Stimulated activated memory B cell treated with anti-CD40 and anti-IgM and Interleukin-4, amounts not matched to agents 10 μg/mL and 1 μg/mL and 100 μg/mL, for 72 hours (primary cell): ENCODE results near the gene LRIG1.

ENCODE experiments used
- ATAC-seq: fragments of 150-1000 bp; cut with Tn5 transposase; 2 replicates; pipeline ENCODE4 v1.10.0; 2021
- H3K27ac Mint-ChIP-seq: one replicate; pipeline ENCODE4 v1.8.0; 2022; ENCODE audit warnings: mild to moderate bottlenecking, mixed read lengths
- H3K27me3 Mint-ChIP-seq: one replicate; pipeline ENCODE4 v1.8.0; 2022; ENCODE audit warnings: mixed read lengths
- H3K36me3 Mint-ChIP-seq: one replicate; pipeline ENCODE4 v1.8.0; 2022; ENCODE audit warnings: mixed read lengths
- H3K4me1 Mint-ChIP-seq: one replicate; pipeline ENCODE4 v1.8.0; 2022; ENCODE audit warnings: mixed read lengths
- H3K4me3 Mint-ChIP-seq: one replicate; pipeline ENCODE4 v1.8.0; 2022; ENCODE audit warnings: mild to moderate bottlenecking, moderate library complexity, mixed read lengths
- H3K9me3 Mint-ChIP-seq: one replicate; pipeline ENCODE4 v1.8.0; 2022; ENCODE audit warnings: mixed read lengths

LRIG1 gene

DNA sequence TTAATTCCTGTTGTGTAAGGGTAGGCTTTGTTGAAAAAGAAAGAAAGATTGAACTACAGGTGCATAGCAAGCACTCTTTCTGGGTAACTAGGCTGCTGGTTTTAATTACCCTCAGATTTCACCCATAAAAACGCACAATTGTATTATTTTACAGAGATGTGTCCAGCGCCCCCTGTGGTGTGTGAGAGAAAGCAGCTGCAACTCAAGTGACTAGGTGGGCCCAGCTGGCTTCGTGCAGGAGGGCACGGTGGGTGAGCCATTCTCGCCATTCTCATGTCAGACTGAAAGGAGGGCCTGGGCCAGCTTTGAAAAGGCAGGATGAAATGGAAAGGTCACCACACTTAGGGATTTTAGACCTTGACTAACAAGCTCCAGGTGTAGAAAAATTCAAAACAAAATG, 122.6 kb downstream of the LRIG1 start:
- Mint-ChIP-seq H3K4me3 (no peak overlapping the region), H3K27ac (peak overlapping the region; percentile 72), H3K9me3 (no peaks in the 10 kb centered on the region), H3K27me3 (no peaks in the 10 kb centered on the region), H3K4me1 (no peaks in the 10 kb centered on the region), H3K36me3 (peaks cover 89% of the 10 kb centered on the region)
- ATAC-seq: no peak

DNA sequence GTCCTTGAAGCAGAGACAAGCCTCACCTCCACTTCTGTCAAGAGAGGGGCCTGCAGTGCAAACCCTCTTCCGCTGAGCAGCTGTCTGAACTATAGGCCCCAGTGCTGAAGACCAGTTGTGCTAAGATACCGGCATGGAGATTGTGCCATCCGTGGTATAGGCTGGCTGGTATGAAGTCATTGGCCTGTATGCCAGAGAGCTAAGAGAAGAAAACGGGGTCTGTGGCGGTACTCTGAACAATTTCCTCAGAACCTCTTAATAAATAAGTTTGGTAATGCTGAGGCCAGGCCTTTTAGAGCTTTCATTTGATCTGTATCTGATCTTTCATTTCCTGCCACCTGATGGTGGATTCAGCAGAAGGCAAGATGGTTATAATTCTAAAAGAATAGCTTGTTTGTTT, 123.0 kb downstream of the LRIG1 start:
- ATAC-seq: no peak
- peak overlapping the region; percentile 72 for H3K27ac Mint-ChIP-seq
- H3K27me3 Mint-ChIP-seq: no peaks in the 10 kb centered on the region
- peaks cover 89% of the 10 kb centered on the region for H3K36me3 Mint-ChIP-seq
- no peak overlapping the region for H3K4me3 Mint-ChIP-seq
- no peaks in the 10 kb centered on the region for H3K9me3 Mint-ChIP-seq
- no peaks in the 10 kb centered on the region for H3K4me1 Mint-ChIP-seq

DNA sequence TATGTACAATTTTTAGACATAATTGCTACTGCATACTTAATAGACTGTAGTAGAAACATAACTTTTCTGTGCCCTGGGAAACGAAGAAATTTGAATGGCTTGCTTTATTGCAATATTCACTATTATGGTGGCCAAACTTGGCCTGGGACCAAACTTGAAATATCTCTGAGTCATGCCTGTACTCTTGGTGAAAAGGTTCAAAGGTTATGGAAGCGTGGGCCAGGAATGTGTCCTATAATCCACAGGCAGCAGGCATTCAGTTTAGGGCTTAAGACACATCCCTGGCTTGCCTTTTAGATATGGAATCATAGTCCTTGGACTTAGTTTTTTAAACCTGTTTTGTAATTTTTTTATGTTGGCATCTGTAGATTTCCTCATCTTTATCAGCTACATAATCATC, 124.3 kb downstream of the LRIG1 start:
- ATAC-seq: no peak
- Mint-ChIP-seq H3K36me3 (peaks cover 86% of the 10 kb centered on the region), H3K27ac (no peak overlapping the region), H3K4me1 (no peaks in the 10 kb centered on the region), H3K9me3 (no peaks in the 10 kb centered on the region), H3K4me3 (no peak overlapping the region), H3K27me3 (no peaks in the 10 kb centered on the region)

DNA sequence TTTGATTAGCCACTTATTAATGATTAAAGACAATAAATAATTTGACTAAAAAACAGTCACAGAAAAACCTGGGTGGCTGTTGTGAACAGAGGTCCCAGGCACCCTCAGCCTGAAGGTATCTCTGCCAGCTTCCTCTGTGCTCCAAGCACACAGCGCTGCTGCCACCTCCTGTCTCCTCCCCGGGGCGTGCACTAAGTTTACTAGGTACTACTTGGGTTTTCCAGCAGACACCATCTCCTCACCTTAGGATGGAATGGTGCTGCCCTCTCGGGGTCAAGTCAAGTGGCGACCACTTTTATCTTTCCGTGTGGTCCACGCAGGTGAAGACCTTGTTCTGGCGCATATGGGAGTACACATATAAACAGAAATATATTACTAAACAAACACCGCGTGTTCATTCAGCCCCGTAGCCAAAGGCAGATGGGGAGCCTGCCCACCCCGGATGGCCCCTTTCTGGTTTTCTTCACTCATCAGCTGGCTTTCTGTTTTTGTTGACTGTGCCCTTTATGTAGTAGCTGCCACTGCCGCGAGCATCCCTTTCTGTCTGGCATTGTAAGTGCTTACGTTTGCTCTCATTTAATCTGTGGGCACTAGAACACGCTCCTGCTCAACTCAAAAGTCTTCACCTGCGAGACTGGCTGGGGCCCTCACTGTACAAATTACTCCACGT, 128.0 kb downstream of the LRIG1 start:
- no peaks in the 10 kb centered on the region for H3K4me1 Mint-ChIP-seq
- H3K9me3 Mint-ChIP-seq: no peaks in the 10 kb centered on the region
- no peaks in the 10 kb centered on the region for H3K27me3 Mint-ChIP-seq
- peak; percentile 31 for ATAC-seq
- H3K36me3 Mint-ChIP-seq: peaks cover 81% of the 10 kb centered on the region
- no peak overlapping the region for H3K27ac Mint-ChIP-seq
- H3K4me3 Mint-ChIP-seq: no peak overlapping the region

DNA sequence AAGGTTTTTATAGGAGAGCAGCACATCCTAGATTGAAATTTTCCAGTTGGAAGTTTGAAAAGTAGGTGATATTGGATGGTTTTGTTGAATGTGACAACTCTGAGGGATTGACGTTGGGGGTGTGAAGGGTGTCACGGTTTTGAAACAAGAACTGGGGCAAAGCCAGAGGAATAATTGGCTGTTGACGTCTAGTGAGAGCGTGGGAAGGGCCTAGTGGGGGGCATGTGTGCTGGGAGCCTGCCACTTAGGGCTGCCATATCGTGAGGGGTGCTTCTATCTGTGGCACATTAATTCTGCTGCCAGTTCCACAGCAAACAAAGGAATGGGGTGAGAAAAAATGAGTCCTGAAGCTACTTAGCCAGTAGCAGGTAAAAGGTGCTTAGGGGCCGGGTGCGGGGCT, 129.4 kb downstream of the LRIG1 start:
- Mint-ChIP-seq H3K9me3 (no peaks in the 10 kb centered on the region), H3K27me3 (no peaks in the 10 kb centered on the region), H3K36me3 (peaks cover 68% of the 10 kb centered on the region), H3K27ac (no peak overlapping the region), H3K4me3 (no peak overlapping the region), H3K4me1 (no peaks in the 10 kb centered on the region)
- ATAC-seq: no peak

DNA sequence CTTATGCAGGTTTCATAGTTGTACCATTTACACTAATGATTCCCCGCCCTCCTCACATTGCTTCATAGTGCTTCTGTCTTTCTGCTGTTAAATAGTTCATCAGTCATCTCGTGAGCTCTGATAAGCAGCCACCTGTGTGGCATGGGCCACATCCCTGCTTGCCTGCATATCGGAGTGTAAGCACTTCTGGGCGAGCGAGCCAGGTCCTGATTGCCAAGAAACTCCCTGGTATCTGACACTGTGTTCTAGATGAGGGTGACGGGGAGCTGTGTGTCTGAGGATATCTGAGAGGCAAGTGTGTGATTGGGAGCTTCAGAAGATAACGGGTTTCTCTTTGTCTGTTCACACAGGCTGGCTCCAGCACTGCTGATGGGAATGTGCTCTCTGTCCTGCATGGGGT, 130.6 kb downstream of the LRIG1 start:
- Mint-ChIP-seq H3K27me3 (no peaks in the 10 kb centered on the region), H3K9me3 (no peaks in the 10 kb centered on the region), H3K27ac (no peak overlapping the region), H3K36me3 (peaks cover 59% of the 10 kb centered on the region), H3K4me1 (no peaks in the 10 kb centered on the region), H3K4me3 (no peak overlapping the region)
- ATAC-seq: no peak

DNA sequence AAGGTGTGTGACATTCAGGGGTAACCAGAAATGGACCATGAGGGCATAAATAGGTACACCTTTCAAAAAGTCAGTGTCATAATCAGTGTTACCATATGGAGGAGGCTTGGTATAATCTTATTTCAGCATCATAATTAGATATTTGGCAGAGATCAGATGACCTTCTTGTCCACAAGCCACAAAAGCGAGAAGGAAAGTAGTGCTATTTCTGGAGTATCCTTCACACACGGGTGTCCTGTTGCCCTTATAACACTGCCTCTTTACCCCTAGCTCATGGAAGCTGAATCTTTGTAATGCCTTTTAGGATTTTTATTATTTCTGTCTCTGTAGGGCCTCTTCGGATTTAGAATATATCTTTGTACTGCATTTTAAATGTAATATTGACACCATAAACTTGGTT, 132.8 kb downstream of the LRIG1 start:
- no peaks in the 10 kb centered on the region for H3K27me3 Mint-ChIP-seq

DNA sequence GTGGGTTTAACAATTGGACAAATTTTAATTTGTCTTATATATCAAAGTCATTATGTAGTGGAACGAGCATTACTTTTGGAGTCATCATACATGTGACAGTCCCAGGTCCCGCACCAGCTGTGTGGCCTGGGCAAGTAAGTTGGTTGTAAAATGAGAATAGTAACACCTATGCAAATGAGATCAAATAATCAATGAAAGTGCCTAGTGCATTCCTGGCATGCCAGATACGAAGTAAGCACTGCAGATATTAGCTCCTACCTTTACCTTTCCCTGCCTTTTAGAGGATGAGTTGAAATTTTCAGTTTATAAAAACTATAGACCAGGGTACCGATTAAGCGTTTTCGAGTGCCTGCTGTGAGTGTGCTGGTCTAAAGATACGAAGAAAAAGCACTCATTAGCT, 134.1 kb downstream of the LRIG1 start:
- H3K4me1 Mint-ChIP-seq: no peaks in the 10 kb centered on the region
- peaks cover 51% of the 10 kb centered on the region for H3K36me3 Mint-ChIP-seq
- no peaks in the 10 kb centered on the region for H3K9me3 Mint-ChIP-seq
- H3K4me3 Mint-ChIP-seq: no peak overlapping the region
- H3K27ac Mint-ChIP-seq: no peak overlapping the region
- ATAC-seq: no peak
- H3K27me3 Mint-ChIP-seq: no peaks in the 10 kb centered on the region

More for the DNA sequence above, 132.8 kb downstream of the LRIG1 start:
- no peak for ATAC-seq
- H3K36me3 Mint-ChIP-seq: peaks cover 49% of the 10 kb centered on the region
- H3K27ac Mint-ChIP-seq: no peak overlapping the region
- no peak overlapping the region for H3K4me3 Mint-ChIP-seq
- H3K4me1 Mint-ChIP-seq: no peaks in the 10 kb centered on the region
- H3K9me3 Mint-ChIP-seq: no peaks in the 10 kb centered on the region

DNA sequence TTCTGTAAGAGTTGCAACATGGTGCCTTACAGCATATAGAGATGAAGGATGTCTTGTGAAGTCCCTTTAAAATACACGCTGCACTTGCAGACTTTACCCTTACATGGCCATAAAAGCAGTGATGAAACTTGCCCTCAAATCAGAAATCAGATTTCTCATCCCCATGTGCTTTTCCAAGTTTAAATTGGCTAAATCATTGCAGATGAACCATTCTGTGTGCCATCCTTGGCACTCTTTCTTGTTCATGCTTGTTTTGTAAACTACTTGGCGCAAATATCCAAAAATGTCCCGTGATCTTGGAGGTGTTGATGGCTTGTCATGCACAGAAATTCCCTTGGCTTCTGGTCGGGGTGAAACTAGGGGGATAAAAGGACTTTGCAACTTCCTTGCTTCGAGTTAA, 135.7 kb downstream of the LRIG1 start:
- no peak overlapping the region for H3K27ac Mint-ChIP-seq
- ATAC-seq: no peak
- no peaks in the 10 kb centered on the region for H3K9me3 Mint-ChIP-seq
- H3K27me3 Mint-ChIP-seq: no peaks in the 10 kb centered on the region
- peaks cover 47% of the 10 kb centered on the region for H3K36me3 Mint-ChIP-seq
- no peak overlapping the region for H3K4me3 Mint-ChIP-seq
- H3K4me1 Mint-ChIP-seq: no peaks in the 10 kb centered on the region

DNA sequence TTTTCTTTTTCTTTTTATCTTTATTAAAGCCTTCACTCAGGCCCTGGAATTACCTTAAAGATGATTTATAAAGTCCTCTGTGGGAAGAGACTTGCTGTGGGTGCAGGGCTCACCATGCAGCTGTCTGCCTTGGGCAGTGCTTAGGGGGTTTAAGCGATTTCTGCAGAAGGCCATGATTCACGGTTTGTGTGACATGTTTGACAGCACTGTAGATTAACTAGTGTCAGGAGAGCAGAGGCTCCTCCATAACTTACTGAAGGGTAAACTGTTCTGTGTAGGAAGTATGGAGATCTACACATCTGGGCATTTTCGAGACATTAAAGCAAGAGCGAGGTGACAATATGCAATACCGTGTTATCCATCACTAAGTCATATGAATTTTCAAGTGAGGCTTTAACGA, 137.7 kb downstream of the LRIG1 start:
- no peaks in the 10 kb centered on the region for H3K9me3 Mint-ChIP-seq
- ATAC-seq: no peak

DNA sequence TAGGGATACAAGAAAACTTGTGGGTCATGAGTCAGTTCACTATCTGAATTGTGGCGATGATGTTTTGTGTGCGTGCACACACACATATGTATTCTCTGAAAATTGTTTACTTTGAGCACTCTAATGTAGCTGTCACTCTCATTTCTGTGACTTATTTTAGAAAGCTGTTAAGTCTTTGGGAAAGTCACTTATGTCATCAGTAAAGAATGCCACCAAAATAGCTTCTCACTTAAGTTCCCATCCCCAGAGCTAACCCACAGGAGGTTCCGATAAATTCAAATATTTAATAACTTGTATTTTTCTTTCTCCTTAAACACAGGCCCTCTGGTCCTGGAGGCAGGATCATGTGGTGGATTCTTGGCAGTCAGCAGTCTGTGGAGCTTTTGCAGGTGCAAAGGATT, 138.3 kb downstream of the LRIG1 start:
- H3K4me1 Mint-ChIP-seq: no peaks in the 10 kb centered on the region
- H3K36me3 Mint-ChIP-seq: peaks cover 30% of the 10 kb centered on the region
- H3K27me3 Mint-ChIP-seq: no peaks in the 10 kb centered on the region
- no peak for ATAC-seq
- no peaks in the 10 kb centered on the region for H3K9me3 Mint-ChIP-seq
- H3K4me3 Mint-ChIP-seq: no peak overlapping the region
- H3K27ac Mint-ChIP-seq: no peak overlapping the region

More for the DNA sequence above, 137.7 kb downstream of the LRIG1 start:
- Mint-ChIP-seq H3K4me1 (no peaks in the 10 kb centered on the region), H3K36me3 (peaks cover 31% of the 10 kb centered on the region), H3K4me3 (no peak overlapping the region), H3K27me3 (no peaks in the 10 kb centered on the region), H3K27ac (no peak overlapping the region)

- no peaks in the 10 kb centered on the region for H3K9me3 Mint-ChIP-seq
- no peak for ATAC-seq
- no peak overlapping the region for H3K4me3 Mint-ChIP-seq
- no peaks in the 10 kb centered on the region for H3K4me1 Mint-ChIP-seq
- peaks cover 30% of the 10 kb centered on the region for H3K36me3 Mint-ChIP-seq
- no peaks in the 10 kb centered on the region for H3K27me3 Mint-ChIP-seq
- no peak overlapping the region for H3K27ac Mint-ChIP-seq
These were observed 139.5 kb downstream of the LRIG1 start for GRCh38 chr3:66361356-66361755.

DNA sequence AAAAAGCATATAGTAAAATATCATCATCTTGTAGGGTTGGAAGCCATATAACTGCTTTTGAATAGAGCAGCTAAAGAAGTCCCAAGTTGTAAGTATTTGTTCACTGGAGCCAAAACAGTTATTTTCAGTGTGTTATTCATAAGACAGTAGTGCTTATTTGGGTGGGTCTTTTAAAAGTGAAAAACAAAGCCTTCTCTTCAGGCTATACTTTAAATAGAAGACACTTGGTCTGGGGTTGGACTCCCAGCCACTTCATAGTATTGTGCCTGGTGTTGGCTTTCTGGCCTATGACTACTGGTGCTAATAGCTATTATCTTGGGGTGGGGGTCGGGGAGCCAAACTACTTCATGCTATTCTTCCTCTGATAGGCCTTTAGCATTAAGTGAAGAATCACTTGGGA, 144.8 kb downstream of the LRIG1 start:
- Mint-ChIP-seq H3K27ac (no peak overlapping the region), H3K9me3 (no peaks in the 10 kb centered on the region), H3K27me3 (no peaks in the 10 kb centered on the region), H3K36me3 (peaks cover 18% of the 10 kb centered on the region), H3K4me3 (no peak overlapping the region), H3K4me1 (no peaks in the 10 kb centered on the region)
- no peak for ATAC-seq

- no peaks in the 10 kb centered on the region for H3K4me1 Mint-ChIP-seq
- no peak overlapping the region for H3K4me3 Mint-ChIP-seq
- no peaks in the 10 kb centered on the region for H3K27me3 Mint-ChIP-seq
- H3K9me3 Mint-ChIP-seq: no peaks in the 10 kb centered on the region
- H3K36me3 Mint-ChIP-seq: peaks cover 20% of the 10 kb centered on the region
- H3K27ac Mint-ChIP-seq: no peak overlapping the region
- ATAC-seq: no peak
These were observed 145.4 kb downstream of the LRIG1 start for GRCh38 chr3:66355394-66355793.

DNA sequence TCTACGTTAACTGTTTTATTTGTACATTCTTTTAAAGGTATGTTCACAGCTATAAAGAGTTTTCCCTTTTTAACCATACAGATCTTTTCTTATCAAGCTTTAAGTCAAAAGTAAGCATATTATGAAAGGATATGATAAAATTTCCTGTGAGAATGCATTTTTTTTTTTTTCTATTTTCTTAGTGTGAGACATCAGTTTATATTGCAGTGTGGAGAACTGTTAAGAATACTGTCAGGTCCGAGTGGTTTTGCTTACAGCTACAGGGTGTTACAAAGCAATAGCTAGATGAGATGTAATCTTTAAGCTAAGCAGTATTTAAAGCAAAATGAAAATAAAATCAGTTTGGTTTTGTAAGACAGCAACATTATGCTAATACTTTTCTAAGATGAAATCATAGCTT, 146.8 kb downstream of the LRIG1 start:
- H3K9me3 Mint-ChIP-seq: no peaks in the 10 kb centered on the region
- peaks cover 25% of the 10 kb centered on the region for H3K36me3 Mint-ChIP-seq
- H3K27me3 Mint-ChIP-seq: no peaks in the 10 kb centered on the region
- no peak overlapping the region for H3K4me3 Mint-ChIP-seq
- H3K4me1 Mint-ChIP-seq: no peaks in the 10 kb centered on the region
- ATAC-seq: no peak
- H3K27ac Mint-ChIP-seq: no peak overlapping the region

DNA sequence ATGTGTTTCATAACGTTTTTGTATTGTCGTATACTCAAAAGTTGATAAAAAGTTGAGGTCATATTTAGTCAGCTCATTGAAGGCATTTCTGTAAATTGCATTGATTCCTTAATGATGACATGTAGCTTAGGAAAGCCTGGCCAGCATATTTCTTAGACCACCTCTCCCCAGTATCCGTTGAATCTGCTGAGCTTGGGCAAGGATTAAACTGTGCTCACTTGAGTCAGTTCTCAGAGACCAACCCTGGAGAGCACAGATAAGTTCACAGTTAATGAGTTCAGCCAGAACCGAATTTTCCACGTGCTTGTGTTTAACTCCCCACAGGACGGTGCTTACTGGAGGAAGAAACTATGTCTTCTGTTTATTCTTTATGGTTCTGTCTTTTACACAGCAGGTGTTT, 147.3 kb downstream of the LRIG1 start:
- H3K9me3 Mint-ChIP-seq: no peaks in the 10 kb centered on the region
- peaks cover 25% of the 10 kb centered on the region for H3K36me3 Mint-ChIP-seq
- H3K4me1 Mint-ChIP-seq: no peaks in the 10 kb centered on the region
- H3K27ac Mint-ChIP-seq: no peak overlapping the region
- no peaks in the 10 kb centered on the region for H3K27me3 Mint-ChIP-seq
- H3K4me3 Mint-ChIP-seq: no peak overlapping the region
- no peak for ATAC-seq

DNA sequence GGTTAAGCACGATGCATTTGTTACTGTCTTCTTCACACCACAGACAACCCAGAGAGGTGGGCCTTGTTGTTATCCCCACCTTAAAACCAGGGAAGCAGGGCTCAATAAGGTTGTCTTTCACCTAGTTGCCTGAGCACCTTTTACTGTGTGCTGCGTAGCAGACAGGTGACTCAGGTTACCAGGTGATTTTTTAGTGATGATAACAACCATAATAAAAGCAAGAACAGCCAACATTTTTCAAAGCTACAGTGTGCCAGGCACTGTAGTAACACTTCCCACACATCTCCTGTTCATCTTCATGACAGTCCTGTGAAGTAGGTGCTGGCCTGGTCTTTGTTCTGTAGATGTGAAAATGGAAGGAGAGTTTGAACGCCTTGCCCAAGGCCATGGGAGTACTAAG, 147.8 kb downstream of the LRIG1 start:
- Mint-ChIP-seq H3K9me3 (no peaks in the 10 kb centered on the region), H3K27me3 (no peaks in the 10 kb centered on the region), H3K4me3 (no peak overlapping the region), H3K4me1 (no peaks in the 10 kb centered on the region), H3K27ac (no peak overlapping the region), H3K36me3 (peaks cover 26% of the 10 kb centered on the region)
- ATAC-seq: no peak
